ENCODE data around the gene ERVH48-1.
"Not testable (repeated sequence)": the region's sequence is repeated elsewhere in the genome, so short reads cannot be mapped to it uniquely, and the experiment has no call there.

ERVH48-1 gene

GRCh38 chr21:42938606-42938995 is 13.2 kb upstream of the ERVH48-1 start:
- DNase-seq, result not testable (repeated sequence)

GRCh38 chr21:42937960-42938605 is 12.7 kb upstream of the ERVH48-1 start:
- no peak for DNase-seq

GRCh38 chr21:42937034-42937940 is 11.9 kb upstream of the ERVH48-1 start:
- DNase-seq, result not testable (repeated sequence)

GRCh38 chr21:42936360-42936759 is 10.9 kb upstream of the ERVH48-1 start:
- DNase-seq, result not testable (repeated sequence)

GRCh38 chr21:42933973-42934372 is 8.5 kb upstream of the ERVH48-1 start:
- DNase-seq, result not testable (repeated sequence)

GRCh38 chr21:42933137-42933970 is 7.9 kb upstream of the ERVH48-1 start:
- not testable (repeated sequence) for DNase-seq

- DNase-seq, result not testable (repeated sequence)
Observed at GRCh38 chr21:42932378-42933136, 7.1 kb upstream of the ERVH48-1 start.

GRCh38 chr21:42931560-42932235 is 6.3 kb upstream of the ERVH48-1 start:
- no peak for DNase-seq

GRCh38 chr21:42929969-42930368 is 4.5 kb upstream of the ERVH48-1 start:
- no peak for DNase-seq

GRCh38 chr21:42927474-42928200 is 2.2 kb upstream of the ERVH48-1 start:
- DNase-seq, result not testable (repeated sequence)

GRCh38 chr21:42924433-42924751 is 1.0 kb downstream of the ERVH48-1 start:
- DNase-seq, result no peak

- peak; percentile 89 for DNase-seq
Observed at GRCh38 chr21:42923553-42924432, 1.6 kb downstream of the ERVH48-1 start.

- no peak for DNase-seq
Observed at GRCh38 chr21:42922918-42923317, 2.5 kb downstream of the ERVH48-1 start.

- no peak for DNase-seq
Observed at GRCh38 chr21:42921927-42922326, 3.5 kb downstream of the ERVH48-1 start.

- no peak for DNase-seq
Observed at GRCh38 chr21:42918291-42918690, 7.1 kb downstream of the ERVH48-1 start.

GRCh38 chr21:42913476-42913875 is 12.0 kb downstream of the ERVH48-1 start:
- no peak for DNase-seq

- not testable (repeated sequence) for DNase-seq
Observed at GRCh38 chr21:42911920-42912319, 13.5 kb downstream of the ERVH48-1 start.

- DNase-seq, result not testable (repeated sequence)
Observed at GRCh38 chr21:42908484-42908883, 16.9 kb downstream of the ERVH48-1 start.

GRCh38 chr21:42906233-42906632 is 19.2 kb downstream of the ERVH48-1 start:
- no peak for DNase-seq

GRCh38 chr21:42905195-42905594 is 20.2 kb downstream of the ERVH48-1 start:
- no peak for DNase-seq

Measured in SHP77 treated with DMSO at 0.1 percent for 48 hours (cell line).